NCI-H774 (cell line): ENCODE results near the gene IQCC.

Experiments
- DNase-seq: peaks from one replicate; lab custom pipeline; 2025; lab: John Stamatoyannopoulos, UW

IQCC gene

DNA sequence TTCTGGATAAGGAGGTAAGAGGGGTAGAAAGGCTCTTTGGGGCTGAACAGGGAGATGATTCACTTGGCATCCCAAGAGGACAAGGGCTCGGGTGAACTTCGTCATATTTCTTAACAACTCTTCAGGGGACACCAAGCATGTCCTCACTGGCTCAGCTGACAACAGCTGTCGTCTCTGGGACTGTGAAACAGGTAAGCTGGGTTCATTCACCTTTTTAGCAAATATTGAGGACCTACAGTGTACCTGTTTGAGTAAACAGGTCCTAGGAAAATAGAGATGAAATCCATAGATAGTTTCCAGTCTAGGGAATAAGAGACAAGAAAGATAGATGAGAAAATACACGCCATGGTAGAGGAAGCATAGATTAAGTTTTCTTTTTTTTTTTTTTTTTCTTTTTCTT lies 18.8 kb downstream of the IQCC start:
- no peak for DNase-seq

GRCh38 chr1:32228771-32229170 lies 23.3 kb downstream of the IQCC start:
- no peak for DNase-seq

DNA sequence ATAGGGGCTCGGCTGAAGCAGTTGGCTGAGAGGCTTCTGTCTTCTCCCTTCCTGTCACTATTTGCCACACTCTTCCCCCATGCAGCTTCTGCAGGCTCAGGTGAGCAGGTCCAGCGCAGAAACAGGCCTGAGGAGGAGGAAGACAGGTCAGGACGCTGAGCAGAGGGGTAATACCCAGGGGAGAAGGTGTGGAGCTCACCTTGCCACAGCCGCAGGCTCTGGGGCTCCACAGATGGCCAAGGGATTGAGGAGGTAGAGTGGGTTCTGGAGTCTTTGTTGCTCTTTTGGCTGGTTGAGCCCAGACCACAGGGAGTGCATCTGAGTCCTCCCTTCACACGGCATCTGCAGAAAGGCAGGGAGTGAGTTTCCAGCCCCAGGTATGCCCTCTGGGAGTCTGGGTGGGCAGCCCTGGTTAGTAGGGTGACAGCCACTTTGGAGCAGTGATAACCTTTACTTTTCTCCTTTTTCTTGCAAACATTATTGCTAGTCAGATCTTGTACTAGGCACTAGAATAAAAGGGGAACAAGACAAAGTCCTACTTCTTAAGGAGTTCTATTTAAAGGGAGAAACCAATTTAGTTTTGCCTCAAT lies 26.5 kb downstream of the IQCC start:
- DNase-seq, result no peak

GRCh38 chr1:32232558-32233304 lies 27.3 kb downstream of the IQCC start:
- DNase-seq, result no peak

GRCh38 chr1:32234792-32235191 lies 29.3 kb downstream of the IQCC start:
- DNase-seq, result no peak

- DNase-seq, result peak; percentile 52
Observed at GRCh38 chr1:32239337-32239736, 33.9 kb downstream of the IQCC start.

DNA sequence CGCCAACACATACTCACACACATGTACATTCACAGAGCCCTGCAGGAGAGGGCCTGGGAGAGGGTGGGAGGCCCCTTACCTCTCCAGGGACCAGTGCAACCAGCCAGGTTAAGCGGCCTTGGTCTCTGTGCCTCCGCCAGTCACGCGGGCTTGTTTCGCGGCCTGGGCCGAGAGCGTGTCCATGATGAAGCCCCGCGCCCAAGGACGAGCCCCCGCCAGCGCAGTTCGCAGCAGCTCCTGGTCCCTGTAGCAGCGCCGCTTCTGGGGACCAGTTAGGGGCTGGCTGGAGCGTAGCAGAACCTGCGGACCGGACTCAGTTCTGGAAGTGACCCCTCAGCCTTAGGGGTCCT lies 34.3 kb downstream of the IQCC start:
- peak; percentile 59 for DNase-seq

- peak; percentile 94 for DNase-seq
Observed at GRCh38 chr1:32240140-32240951, 34.9 kb downstream of the IQCC start.

DNA sequence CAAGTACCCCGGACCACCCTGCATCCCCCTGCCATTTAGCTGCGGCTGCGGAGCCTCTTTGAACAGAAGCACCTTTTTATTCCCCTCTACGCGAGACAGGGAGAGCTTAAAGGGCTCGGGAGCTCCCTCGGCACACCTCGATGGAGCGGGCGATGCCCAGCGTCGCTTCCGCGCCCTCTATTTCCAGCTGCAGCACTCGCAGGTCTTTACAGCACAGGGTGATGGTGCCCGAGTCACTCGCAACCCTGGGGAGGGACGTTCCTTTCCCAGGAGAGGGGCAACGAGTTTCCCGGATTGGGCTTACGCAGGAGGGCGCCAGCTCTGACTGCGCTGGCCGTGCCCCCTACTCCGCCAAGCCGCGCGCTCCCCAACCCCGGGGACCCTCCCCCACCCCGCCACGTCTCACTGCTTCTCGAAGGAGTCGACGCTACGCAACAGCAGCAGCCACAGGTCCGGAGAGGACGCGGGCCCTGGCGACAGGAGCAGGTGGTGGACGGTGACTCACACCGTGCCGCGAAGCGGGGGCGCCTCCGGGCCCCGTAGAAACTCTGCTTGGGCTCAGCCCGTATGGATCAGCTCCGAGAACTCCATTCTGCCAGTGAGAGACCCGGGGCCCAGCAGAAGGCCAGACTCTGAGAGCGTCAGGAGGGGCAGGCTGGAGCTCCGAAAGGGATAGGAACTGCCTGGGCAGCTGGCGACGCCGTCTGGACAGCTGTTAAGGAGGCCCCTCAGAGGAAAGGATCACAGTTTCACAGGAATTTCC lies 35.7 kb downstream of the IQCC start:
- peak; percentile 77 for DNase-seq

DNA sequence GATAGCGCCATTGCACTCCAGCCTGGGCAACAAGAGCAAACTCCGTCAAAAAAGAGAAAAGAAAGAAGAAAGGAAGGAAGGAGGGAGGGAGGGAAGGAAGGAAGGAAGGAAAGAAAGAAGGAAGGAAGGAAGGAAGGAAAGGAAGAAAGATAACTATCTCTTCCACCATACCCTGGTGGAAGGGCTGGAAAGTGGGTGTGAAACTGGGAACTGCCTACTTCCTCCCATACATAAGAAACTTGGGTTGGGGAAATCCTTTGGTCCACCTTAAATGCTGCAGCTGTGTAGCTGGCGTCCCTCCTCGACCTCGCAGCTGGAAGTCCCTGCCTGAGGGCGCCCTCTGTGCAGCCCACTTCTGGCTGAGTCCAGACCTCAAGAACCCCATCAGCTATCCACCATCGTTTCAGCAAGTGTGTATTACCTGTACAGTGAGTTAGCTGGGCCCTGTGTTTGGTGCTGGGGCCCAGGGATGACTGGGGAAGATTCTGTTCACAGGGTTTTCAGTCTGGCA lies 36.9 kb downstream of the IQCC start:
- no peak for DNase-seq

DNA sequence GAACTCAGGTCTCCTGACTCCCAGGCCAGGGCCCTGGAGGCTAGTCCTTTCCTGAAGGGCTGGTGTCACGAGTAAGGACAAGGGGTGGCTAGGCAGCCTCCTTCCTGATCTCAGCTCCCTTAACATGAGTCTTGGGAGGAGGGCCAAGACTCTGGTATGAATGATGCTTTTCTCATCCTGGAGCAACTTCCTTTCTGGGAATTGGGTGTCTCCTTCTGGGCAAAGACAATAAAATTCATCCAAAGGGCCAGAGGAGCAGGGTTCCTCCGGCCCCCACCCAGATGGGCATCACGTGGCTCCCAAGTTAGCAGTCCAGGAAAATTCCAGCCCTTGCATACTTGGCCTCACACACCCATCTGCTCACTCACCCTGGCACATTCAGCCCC lies 41.4 kb downstream of the IQCC start, which contains the start of gene FAM167B:
Gene FAM167B, plus strand, starts transcription at position 335 of the 386 bp plus-strand sequence. CDS start 200 bp downstream, outside the sequence.
- no peak for DNase-seq

GRCh38 chr1:32247452-32247851 lies 42.0 kb downstream of the IQCC start:
- DNase-seq, result no peak

DNA sequence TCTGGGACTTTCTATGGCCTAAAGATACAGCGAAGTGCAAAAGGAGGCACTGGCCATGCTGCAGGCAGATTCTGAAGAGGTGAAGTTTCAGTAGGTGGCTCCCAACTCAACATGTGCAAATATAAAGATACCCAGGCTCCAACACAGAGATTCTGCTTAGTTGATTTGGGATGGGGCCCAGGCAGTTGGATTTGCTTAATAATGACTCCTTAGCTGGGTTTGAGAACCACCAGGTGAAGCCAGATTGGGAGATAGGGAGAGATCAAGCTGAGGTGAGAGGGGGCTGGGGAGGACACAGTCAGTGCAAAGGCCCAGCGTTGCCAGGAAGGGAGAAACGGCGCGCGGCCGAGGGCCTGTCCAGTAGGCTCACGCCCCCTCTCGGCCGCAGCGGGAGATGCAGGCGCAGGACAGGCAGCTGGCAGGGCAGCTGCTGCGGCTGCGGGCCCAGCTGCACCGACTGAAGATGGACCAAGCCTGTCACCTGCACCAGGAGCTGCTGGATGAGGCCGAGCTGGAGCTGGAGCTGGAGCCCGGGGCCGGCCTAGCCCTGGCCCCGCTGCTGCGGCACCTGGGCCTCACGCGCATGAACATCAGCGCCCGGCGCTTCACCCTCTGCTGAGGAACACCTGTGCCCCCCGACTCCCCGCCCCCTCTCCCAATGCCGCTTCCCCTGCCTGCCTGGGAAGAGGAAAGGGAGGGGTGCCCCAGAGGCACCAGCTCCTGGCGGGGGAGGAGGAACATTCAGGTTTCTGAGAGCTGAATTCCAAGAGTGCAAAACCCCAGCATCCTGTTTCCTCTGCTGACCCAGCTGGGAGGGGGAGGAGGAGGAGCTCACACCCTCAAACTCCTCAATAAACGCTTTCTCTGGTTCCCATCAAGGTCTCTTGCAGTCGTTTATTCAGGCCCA lies 42.8 kb downstream of the IQCC start:
- DNase-seq, result peak; percentile 96

DNA sequence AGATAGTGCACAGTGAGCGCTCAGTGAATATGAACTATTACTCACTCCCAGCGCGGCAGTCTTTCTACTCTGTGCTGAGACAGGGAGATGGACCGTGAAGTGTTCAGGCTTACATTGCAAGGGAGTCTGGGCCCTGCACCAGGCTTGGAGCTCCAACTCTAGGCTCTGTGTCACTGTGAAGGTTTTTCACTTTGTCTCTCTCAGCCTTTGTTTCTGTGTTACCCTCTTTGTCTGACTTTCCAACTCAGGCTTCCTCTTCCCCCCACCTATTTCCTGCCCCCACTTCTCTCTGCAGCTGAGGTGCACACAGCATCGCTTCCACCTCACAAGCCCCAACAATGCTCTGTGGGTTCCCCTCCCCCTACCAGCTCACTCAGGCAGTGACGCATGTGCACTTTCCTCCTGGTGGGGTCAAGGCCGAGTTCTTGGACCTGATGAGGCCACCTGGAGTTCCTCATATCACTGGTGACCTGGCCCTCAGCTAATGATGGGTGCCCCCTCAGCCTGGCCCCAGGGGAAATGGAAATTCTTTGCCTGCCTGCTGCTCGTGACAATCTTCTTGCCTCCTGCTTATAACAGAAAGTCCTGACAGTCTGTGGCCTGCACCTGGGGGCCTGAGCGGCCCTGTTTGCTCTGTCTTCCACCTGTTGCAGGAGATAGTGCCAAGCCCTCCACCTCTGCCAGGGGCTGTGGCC lies 44.5 kb downstream of the IQCC start:
- DNase-seq, result no peak

DNA sequence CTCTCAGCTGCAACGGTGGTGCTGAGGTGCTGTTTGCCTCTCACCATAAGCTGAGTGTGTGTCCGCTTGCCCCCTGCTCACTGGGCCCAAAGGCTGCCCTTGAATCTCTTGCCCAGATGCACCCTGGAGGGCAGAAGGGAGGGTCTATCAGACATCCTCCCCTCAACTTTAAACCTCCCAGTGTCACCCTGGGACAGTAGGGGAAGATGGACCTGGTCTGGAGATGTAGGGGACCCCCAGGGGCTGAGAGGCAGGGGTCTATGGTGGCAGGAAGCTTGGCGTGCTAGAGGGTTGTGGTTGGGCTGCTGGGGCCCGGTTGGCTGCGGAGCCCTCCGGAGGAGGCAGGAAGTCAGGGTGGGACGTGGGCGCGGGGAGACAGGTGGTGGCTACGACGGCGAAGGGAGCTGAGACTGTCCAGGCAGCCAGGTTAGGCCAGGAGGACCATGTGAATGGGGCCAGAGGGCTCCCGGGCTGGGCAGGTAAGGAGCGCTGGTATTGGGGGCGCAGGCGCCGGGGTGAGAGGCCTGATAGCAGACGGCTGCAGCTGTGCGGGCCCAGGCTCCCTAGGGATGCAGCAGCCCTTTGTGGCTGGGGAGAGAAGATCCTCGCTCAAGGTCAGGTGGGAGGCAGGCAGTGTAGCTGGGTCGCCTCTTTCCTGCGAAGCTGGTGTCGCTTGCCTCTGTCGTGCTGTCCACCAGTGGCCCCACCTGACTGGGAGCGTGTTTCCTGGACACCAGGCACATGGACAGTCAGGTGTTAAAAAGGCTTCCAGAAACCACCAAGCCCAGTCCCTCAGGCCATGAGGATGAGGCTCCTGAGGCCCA lies 45.6 kb downstream of the IQCC start, which contains the start of gene LCK:
Gene LCK, plus strand, starts transcription at position 373 of the 824 bp plus-strand sequence. CDS start 23,065 bp downstream, outside the sequence.
- DNase-seq, result no peak

DNA sequence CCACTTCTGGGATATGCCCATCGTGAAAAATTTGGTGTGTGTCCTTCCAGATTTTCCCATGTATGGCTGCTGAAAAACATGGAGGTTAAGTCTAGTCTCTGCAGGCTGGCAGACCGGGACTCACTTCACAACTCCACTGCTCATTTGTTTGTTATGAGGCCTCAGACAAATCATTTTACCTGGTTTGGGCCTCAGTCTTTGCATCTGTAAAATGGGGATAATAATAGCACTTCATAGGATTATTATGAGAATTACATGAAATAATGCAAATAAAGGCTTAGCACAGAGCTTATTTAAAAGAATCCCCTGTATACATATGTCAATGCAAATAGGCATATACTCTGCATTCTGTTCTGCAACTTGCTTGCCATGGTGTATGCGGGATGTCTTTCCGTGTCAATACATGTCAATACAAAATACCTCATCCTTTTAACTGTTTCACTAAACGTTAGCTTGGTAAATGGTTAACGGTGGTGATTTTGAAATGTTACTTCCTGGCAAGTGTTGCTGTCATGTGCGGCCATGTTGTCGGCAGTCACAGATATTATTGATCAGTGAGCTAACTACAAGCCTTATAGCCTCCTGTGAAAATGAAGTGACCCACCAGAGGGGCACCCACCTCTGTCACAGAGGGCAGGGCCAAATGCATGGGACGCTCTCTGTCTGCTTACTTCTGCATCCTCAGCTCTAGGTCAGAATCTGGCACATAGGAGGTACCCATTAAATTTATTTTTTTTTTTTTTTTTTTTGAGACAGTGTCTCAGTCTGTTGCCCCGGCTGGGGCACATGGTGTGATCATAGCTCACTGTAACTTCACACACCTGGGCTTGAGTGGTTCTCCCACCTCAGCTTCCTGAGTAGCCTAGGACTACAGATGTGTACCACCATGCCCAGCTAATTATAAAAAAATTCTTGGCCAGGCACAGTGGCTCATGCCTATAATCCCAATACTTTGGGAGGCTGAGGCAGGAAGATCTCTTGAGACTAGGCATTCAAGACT lies 49.9 kb downstream of the IQCC start:
- no peak for DNase-seq

DNA sequence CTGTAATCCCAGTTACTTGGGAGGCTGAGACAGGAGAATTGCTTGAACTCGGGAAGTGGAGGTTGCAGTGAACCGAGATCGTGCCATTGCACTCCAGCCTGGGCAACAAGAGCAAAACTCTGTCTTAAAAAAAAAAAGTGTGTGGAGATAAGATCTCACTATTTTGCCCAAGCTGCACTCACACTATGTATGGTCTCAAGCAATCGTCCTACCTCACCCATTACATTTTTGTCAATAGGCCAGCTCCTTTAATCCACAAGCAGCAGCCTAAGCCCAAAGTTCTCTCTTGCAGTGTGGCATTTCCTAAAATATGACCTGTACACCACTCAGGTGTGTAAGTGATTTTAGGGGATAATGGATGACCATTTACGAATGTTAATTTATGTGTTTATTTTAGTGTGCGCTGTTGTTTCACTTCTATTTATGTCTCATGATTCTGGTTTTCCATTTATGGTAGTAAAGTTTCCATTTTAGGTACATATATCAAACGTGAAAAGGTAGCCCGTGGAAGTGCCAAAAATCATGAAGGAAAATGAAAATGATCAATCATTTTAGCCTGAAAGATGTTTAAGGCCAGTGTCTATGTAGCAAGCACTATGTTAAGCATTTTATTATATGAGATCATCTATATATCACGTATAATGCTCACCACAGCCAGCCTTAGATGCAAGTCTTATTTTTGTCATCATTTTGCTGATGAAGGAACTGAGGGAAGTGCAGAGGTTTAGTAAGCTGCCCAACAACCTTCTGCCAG lies 51.2 kb downstream of the IQCC start:
- no peak for DNase-seq

- no peak for DNase-seq
Observed at GRCh38 chr1:32257227-32257508, 51.7 kb downstream of the IQCC start.
